Raji (cell line): Measurements from ENCODE around the gene DUSP22.
A peak's percentile ranks its signal among the peaks of the same experiment; 100 is the strongest.

ENCODE experiments used
- POLR2A ChIP-seq: IDR thresholded peaks from 2 replicates; pipeline ENCODE4 v1.6.1; 2011; ENCODE audit warnings: low read depth, low read length, control low read depth; ENCODE audit not compliant: insufficient read depth

Gene DUSP22

DNA sequence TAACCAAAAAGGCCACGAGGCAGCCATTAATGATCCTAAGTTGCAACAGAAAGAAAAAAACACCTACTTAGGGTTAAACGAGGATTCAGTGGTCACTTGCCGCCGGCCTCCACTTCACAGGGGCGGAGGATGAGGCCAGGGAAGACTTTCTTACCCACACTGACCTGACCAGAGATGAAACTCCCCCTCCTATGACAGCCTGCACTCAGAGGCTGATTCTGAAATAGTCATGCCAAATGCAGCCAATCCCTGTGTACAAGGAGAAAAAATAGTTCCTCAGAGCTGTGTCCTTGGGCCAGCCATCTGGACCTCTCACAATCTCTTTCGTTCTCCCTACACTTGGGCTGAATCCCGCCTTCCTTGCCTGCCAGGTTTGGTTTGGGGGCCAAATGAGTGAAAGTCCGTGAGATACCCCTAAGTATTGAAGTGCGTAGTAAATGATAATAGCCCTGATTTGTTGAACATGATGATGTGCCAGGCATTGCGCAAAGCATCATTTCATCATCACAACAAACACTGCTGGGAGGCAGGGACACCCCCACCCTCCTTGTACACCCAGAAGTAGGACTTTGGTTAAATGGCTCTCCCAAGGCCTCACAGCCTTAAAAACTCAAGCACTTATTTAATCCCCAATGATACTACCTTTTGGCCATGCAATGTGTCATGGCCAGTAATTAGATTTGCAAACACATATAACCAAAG lies 96.1 kb downstream of the DUSP22 start:
- TF ChIP-seq POLR2A: no peak

DNA sequence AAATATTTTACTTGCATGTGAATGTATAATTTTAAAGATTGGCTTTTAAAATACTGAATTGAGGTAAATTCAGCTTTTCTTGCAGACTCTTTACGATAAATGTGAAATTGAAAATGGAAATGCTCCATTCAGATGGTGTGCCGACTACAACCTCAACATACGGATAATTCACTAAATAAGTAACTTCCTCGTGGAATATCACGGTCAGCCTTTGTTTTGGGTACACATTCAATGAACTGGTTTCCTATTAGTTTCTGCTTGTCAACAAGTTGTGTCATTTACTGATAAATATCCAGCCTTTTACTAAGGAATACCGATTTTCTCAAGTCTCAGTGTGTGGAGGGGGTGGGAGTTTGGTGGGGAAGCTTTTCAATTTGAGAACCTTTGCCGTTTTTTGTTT lies 96.9 kb downstream of the DUSP22 start:
- no peak for TF ChIP-seq POLR2A

DNA sequence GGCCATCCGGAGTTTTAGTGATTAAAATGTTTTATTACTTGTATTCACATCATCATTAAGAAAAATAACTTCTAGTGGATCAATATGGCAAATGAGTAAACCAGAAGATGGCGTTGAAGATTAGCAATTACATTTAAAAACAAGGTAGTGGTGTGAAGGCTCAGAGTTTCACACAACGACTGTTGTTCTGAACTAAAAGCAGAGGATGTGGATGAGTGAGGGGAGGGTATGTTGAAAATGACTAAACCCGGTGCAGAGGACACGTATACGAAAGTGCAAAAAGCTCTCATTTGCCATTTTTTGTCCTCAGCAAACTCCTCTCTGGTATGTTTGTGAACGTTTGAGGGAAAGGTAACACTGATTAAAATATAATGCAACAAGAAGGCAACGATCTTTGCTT lies 97.3 kb downstream of the DUSP22 start:
- TF ChIP-seq POLR2A: no peak

DNA sequence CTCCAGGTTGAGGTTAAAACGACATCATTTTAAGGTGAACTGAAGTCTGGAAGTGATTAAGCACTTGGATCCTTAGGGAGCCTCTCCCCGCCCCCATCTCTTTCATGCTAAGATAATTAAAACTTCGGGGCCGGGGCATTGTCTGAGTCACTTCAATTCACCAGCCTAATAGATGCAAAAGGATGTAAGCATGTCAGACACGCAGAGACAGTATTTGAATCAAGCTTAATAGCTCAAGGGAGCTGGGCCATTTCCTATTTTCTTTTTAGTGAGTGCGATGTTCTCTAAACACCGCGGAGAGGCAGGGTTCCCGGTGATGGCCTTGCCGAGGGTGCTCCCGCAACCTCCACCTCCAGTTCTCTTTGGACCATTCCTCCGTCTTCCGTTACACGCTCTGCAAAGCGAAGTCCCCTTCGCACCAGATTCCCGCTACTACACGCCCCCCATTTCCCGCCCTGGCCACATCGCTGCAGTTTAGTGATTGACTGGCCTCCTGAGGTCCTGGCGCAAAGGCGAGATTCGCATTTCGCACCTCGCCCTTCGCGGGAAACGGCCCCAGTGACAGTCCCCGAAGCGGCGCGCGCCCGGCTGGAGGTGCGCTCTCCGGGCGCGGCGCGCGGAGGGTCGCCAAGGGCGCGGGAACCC lies 98.7 kb downstream of the DUSP22 start:
- no peak for TF ChIP-seq POLR2A

DNA sequence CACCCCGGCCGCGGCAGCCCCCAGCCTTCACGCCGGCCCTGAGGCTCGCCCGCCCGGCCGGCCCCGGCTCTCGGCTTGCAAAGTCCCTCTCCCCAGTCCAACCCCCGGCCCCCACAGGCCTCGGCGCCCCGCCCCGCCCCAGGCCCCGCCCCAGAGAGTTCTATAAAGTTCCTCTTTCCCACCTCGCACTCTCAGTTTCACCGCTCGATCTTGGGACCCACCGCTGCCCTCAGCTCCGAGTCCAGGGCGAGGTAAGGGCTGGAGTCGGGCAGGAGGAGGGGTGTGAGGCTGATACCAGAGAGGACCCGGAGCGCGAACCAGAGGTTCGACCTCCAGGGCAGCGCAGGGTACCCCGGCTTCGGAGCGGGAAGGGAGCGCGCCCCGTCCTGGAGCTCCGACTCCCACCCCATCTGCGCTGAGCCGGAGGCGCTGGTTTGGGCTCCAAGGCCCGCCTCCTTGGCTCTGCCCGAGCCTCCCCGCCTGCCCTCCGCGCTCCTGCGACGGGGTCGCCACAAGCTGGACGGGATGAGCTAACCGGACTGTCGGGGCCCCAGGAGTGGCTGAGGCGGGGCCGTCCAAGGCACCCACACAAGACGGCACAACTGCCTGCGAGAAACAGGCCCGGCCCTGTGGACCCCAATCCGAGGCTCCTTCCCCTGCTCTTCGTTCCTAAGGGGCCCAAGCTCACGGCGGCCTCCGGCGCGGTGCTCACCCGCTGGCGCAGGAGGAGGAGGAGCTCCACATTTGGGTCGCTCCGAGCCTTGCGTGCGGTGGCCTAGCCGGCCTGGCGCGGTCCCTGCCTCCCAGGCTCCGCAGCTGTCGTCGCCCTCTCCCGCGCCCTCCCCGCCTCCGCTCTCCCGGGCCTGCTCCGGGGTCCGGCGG lies 99.5 kb downstream of the DUSP22 start, which contains the start of gene IRF4:
Gene IRF4 (plus strand): TSS at position 194 of the 882 bp plus-strand sequence. CDS start 1,401 bp downstream, outside the sequence.
- TF ChIP-seq POLR2A: 0 out of 2 replicates have a peak, but pooled peaks have one; percentile 37

DNA sequence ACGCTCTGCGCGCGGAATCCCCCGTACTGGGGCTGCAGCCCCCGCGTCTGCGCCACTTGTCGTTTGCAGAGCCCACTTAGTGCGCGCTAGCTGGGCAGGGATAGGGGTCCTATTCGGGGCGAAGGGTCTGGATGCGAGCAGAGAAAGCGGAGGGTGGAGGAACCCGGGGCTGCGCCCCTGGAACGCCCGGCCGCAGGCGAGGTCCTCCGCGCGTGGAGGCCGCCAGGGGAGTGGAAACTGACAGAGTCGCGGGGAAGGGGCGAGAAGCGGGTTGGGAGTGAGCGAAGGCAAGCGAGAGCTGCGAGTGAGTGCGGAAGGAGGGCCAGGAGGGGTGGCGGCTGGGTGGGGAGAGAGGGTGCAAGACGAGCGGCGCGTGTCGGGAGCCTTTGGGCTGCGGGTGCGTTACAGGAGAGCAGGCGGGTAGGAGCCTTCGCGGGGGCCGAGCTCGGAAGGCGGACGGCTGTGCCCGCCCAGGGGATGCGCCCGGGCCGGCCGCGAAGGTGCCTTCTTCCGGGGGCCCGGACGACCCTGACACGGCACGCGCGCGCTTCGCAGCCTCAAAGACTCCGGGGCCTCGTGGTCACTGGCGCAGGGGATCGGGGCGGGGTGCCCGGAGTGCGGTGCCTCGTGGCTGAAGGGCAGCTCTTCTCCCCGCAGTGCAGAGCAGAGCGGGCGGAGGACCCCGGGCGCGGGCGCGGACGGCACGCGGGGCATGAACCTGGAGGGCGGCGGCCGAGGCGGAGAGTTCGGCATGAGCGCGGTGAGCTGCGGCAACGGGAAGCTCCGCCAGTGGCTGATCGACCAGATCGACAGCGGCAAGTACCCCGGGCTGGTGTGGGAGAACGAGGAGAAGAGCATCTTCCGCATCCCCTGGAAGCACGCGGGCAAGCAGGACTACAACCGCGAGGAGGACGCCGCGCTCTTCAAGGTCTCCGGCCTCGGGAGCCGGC lies 100.4 kb downstream of the DUSP22 start:
- no peak for TF ChIP-seq POLR2A

DNA sequence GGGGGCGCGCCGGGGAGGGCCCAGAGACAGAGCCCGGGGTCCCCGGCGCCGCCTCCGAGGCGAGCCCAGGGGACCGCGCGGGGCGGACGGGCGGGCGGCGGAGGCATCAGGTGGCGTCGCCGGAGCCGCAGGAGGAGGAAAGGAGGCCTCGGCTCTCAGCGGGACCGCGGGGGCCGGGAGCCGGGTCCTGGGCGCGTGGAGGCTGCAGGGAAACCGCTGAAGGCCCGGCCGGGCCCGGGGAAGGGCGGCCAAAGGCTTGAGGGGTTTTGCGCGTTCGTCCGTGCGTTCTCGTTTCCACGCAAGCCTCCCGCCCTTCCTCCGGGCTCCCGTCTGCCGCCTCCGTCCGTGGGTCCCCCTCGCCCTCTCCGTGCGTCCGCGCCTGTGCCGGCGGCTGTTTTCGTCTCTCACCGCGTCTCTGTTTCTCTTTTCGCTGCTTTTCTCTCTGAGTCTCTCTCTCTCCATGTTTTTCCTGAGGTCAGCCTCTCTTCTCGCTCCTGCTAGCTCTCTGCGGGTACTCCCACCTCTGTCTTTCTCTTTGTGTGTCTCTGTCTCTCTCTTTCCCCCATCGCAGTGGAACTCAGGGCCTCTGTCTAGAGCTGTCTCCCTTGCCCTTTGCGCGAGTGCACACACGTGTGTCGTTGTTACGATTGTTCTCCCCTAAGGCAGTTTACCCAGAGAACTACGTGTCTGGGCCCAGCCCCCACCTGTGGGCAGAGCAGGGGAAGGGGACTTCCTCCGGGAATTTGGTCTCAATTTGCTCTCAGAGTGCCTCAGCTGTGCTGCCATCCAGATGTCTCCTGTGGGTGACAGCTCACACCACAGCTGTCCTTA lies 101.3 kb downstream of the DUSP22 start:
- no peak for TF ChIP-seq POLR2A

DNA sequence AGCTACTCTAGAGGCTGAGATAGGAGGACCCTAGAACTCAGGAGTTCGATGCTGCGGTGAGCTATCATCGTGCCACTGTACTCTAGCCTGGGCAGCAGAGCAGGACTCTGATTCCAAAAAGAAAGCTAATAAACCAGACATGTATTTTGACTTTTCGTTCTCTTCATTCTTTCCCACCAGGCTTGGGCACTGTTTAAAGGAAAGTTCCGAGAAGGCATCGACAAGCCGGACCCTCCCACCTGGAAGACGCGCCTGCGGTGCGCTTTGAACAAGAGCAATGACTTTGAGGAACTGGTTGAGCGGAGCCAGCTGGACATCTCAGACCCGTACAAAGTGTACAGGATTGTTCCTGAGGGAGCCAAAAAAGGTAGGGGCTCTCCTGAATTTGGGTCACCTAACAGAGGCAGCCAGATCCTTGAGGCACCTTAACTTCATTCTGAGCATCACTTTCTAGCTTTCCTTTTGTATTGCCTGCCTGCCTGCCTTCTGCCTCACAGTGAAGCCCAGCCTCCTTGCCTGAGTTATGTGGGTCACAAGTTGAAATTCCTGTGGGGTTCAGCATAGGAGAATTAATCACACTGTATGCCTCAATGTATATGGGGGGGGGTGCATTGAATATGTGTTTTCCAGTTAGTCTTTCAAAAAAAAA lies 102.5 kb downstream of the DUSP22 start:
- TF ChIP-seq POLR2A: no peak

DNA sequence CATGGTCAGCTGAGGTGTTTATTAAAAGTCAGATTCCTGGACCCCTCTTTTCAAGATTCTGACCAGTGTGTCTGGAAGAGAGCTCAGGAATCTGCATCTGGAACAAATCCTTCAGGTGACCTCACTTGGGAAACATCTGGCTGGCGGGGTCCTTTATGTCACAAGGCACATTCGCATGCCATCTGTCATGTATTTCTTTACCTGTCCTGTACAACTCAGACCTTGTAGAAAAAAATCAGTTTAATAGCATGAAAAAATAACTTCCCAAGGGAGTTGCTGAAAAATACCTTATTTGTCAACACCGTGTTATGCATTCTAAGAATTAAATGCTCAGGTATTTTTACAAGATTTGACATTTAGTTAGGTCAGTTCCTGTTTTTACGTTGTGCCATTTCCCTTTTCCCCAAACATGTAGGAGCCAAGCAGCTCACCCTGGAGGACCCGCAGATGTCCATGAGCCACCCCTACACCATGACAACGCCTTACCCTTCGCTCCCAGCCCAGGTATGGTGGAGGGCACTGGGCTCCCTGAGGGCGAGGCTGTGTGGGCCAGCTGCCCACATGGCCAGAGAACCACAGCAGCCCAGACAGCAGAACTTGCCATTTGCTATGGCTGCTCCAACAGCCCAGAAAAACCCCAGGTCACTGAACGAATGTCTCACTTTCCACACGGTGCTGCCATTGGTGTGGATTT lies 103.3 kb downstream of the DUSP22 start:
- TF ChIP-seq POLR2A: no peak

DNA sequence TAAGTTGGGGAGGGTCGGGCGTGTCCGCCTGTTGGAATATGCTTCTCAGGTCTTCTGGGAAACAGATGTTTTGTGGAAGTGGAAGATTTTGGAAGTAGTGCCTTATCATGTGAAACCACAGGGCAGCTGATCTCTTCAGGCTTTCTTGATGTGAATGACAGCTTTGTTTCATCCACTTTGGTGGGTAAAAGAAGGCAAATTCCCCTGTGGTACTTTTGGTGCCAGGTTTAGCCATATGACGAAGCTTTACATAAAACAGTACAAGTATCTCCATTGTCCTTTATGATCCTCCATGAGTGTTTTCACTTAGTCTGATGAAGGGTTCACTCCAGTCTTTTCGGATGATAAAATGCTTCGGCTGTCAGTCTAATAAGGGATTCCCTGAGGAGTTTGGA lies 103.8 kb downstream of the DUSP22 start:
- TF ChIP-seq POLR2A: no peak

DNA sequence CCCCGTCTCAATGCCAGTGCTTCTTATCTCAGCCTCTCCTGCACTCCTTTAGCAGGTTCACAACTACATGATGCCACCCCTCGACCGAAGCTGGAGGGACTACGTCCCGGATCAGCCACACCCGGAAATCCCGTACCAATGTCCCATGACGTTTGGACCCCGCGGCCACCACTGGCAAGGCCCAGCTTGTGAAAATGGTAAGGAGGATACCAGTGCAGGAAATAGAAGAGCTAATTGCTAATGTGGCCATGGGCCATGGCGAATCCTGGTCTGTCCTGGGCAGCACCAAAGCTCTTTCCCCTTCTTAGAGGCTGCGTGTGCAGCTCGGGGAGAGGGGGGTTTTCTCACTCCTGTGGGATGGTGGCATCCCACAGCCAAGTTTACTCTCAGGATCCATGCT lies 104.8 kb downstream of the DUSP22 start:
- no peak for TF ChIP-seq POLR2A

DNA sequence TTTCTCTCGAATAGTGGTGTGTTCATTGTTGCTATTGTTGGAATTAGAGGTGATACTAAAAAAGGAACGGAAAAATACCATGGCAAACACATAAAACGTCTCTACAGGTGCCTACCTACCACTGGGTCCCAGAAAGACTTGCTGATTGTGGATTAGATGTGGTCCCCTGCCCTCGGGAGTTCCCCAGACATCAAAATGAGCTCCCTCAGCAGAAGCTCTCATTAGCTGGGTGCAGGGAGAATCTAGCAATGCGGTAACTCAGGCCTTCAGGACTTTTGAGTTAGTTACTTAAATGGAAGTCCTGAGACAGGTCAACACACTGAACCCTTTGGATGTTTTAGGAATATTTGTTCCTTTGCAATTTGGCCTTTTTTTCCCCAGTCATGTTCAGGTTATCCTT lies 105.3 kb downstream of the DUSP22 start:
- TF ChIP-seq POLR2A: no peak

DNA sequence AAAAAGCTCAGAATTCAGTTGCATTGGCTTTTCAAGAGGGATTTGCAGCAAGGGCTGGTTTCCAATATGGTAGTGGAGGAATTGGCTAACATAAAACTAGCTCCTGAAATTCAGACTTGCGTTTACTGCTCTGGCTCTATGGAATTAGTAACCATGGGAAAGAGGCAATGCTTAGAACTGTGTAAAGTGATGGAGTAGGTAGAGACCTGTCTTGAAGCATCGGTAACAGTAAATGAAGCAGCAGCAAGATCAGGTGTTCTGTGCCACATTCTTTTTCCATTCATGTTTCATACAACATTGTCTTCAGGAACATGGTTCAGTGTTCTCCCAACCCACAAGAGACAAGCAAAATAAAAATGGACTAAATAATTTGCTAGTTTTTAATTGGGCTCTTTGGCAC lies 105.8 kb downstream of the DUSP22 start:
- no peak for TF ChIP-seq POLR2A

DNA sequence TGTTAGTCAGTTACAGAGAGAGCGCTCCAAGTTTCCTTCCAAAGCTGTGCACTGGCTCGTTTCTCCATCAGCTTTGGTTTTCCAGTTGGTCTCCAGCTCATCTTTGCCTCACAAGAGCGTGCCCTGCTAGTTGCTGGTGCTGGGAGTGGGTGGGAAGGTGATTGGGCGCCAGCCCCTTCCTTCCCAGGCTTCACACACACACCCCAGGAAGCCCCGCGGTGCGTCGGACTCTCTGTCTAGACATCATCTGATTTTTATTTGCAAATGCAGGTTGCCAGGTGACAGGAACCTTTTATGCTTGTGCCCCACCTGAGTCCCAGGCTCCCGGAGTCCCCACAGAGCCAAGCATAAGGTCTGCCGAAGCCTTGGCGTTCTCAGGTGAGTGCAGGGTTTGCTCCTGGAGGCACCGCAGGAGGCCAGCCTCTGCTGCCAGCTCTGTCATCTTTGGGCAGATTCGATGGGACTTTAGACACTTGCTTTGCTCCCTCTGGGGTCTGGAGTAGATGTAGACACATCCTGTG lies 106.3 kb downstream of the DUSP22 start:
- TF ChIP-seq POLR2A: no peak
